Stimulated activated CD8-positive, alpha-beta memory T cell treated with anti-CD3 and anti-CD28 coated beads, Interleukin-7, amount 100 ng/mL, for 4 hours (primary cell): Measurements from ENCODE around the gene IL17RB.

ENCODE experiments used
- DNase-seq, 2 donors: peaks; one replicate each; pipeline ENCODE4 v3.0.0-alpha.2; 2020; ENCODE audit warnings: low read depth in 2 of 2

IL17RB gene

DNA sequence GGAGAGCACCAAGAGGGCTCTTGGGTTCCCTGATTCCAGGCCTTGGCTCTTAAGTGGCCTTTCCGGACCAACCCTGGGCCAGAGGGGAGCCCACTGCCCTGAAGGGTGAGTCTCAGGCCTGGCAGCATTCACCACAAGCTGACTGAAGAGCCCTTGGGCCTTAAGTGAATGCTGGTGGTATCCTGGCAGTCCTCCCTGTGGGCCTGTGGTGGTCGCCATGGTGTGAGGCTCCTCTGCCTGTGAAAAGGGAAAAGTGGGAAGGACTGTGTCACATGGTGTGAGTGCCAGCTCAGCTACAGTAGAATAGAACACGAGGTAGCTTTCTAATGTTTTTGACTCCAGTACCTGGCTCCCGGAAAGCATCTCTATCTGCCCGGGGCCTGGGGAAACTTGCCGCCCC, 15.4 kb upstream of the IL17RB start:
- DNase-seq: no peak

DNA sequence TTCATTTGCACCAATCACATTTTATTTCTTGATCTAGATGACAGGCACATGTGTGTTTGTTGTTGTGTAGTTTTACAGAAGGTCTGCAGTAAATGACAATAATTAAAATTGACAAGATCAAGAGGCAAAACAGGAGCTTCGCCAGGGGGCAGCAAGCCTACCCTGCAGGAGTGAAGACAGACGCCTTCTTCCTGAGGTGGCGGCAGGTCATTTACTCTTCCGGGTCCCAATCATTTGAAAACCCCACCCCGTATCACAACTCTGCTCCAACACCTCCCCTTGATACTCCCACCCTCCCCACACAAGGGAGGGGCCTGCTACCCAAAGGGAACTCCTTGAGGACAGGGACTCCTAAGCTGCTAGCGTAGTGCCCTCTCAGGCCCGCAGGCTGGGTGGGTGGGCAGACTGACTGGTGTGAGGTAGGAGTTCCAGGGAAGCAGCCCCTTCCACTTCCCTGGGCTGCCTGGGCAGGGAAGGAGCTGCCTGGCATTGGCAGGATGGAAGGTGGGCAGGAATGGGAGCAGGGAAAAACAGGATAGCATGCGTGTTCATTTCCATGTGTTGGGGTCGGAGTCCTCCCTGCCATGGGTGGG, 13.2 kb upstream of the IL17RB start:
- no peak for DNase-seq

DNA sequence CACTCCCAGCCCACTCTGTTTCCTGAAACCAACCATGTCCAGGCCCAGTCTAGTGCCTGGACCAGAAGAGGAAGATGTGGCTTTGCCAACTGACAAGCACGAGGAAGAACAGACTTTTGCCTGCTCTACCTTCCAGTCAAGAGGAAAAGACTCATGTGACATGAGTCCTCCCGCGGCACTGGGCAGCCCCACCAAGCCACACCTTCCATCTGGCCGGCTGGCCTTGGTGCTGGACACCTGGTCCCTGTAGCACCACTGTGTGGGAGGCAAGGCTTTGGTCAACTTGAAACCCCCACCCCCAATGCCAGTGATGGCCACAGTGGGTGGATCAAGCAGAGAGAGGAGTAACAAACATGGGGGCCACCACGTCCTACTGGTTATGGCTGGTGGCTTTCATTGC, 12.7 kb upstream of the IL17RB start:
- no peak for DNase-seq

DNA sequence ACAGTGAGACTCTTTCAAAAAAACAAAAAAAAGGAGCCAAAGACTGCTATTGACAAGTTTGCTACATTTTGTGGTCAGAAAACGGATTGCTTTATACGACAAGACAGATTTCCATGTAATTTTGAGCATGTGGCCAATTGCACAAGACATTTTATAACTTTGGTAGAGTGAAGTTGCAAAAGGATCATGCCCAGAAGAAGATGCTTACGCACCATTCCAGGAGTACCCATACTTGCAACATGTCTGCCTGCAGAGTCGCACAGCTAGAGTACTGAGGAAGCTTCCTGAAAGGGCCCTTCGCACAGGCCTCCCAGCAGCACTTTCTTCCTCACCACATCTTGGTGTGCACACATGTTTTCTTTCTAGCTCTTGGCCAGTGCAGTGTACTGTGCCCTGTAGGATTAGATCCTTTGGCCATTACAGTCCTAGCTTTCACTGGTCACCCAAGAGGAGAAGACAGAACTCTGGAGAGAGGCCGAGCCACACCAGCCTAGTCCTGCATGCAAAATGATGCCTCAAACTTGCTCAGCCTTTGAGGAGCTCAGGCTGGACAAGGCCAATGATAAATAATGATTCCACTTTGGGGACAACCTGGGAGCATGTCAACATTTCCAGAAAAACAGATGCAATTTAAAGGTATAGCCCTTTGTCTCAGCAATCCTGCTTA, 11.8 kb upstream of the IL17RB start:
- no peak for DNase-seq

DNA sequence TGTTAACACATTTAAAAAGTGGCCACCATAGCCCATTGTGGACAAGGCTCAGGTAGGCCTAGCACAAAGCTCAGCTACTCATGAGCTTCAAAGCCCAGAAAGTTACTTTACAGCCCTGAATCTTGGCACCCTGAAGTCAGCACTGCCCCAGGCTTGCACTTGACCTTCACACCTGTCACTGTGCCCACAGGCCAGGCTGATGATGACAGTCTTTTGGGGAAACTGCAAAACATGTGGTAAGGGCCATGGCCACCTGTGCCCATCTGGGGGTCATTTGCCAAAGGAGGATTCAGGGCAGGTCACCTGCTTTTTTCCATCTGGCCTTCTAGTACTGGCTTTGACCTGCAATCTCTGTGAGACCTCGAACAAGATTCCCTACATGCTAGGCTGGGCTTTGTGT, 11.1 kb upstream of the IL17RB start:
- no peak for DNase-seq

DNA sequence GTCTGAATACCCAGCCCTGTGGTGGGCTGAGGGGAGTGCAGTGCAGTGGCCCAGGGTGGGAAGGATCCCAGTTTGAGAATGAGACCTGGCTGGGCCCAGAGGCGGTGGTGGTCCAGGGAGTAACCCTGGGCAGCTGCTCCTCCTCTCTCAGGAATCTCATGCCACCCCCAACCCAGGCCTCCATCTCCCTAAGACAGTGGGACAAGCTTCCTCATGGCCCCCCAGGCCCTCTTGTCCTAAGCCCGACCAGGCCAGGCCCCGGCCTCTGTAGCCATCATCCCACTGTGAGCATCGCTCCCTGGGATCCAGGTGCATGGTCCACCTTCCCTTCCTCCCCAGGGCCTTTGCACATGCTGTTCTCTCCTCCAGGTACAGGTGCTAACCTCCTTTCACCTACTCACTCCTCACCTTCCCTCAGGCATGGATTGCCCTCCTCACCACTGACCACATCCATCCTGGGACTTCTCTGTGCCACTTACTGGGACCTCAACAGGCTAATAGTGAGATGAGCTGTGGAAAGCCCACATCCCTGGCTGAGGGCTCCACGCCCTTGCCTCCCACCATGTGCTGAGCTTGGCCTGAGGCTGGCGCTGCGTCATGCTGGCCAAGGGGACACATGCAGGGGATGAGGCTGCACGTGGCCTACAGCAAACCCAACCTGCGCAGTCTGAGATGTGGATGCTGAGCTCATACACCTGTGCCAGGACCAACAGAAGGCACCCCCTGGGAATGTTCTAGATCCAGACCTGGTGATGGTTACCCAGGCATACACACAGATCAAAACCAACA, 10.1 kb upstream of the IL17RB start:
- no peak for DNase-seq

DNA sequence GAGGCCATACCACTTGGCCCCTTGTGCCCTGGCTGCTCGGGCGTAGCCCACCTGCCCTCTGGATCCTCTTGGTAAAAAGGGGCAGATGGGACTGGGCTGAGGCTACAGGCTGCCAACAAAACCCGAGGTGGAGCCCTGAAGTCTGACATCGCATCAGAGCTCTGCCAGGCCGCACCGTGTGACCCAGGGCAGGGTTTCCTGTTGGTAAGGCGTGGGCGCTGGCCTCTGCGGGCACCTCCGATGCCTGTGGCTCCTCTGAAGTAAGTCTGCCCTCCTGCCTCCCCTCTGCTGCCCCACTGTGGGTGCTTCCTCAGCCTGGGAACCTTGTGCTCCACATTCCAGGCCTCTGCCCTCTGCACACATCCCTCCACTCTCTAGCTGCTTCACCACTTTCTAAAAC, 9.0 kb upstream of the IL17RB start:
- no peak for DNase-seq

DNA sequence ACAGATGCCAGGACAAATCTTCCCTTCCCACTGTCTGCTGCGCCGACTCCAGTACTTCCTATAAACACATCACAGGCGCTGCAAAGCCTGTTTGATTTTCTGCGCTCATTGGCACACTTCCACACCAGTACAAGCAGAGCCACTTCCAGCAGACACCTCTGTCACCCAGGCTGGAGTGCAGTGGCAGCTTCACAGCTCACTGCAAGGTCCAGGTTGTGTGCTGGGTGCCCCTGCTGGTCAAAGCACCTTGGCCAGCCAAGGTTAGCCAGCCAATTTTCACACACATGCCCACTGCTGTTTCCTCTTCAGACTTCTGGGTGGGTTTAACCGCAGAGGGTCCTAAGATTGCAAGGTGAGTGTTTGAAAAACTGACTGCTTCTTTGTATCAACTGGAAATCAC, 5.1 kb upstream of the IL17RB start:
- DNase-seq: no peak

DNA sequence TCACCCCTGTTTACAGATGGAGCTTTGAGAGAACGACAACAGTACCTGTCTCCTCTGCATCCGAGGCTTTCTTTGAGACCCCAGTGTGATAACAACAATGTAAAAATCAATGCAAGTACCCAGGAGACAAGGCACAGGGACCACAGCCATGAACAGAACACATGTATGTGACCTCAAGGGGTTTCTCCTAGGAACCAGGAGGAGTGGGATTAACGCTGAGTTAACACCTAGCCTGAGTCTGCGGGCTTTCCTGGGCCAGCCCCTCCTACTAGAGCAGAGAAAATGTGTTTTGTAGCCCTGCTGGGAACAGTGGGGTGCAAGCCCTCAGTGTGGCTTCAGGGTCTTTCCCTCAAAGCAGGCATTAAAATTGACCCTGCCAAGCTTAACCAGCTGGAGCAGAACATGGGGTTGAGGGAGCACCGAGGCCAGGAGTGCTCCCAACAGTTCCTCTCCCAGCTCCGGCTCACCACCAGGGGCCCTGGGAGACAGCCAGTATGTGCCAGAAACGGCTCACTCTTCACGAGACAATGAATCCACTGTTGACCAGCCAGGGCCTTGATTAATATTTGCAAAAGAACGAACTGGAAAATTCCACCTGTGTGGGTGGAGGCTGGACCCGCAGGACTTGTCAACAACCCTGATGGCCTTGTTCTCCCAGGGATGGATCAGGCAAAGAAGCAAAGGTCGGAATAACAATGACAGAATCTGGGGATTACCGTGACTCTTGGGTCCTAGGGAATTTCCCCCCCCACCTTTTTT, 3.8 kb upstream of the IL17RB start:
- no peak for DNase-seq

DNA sequence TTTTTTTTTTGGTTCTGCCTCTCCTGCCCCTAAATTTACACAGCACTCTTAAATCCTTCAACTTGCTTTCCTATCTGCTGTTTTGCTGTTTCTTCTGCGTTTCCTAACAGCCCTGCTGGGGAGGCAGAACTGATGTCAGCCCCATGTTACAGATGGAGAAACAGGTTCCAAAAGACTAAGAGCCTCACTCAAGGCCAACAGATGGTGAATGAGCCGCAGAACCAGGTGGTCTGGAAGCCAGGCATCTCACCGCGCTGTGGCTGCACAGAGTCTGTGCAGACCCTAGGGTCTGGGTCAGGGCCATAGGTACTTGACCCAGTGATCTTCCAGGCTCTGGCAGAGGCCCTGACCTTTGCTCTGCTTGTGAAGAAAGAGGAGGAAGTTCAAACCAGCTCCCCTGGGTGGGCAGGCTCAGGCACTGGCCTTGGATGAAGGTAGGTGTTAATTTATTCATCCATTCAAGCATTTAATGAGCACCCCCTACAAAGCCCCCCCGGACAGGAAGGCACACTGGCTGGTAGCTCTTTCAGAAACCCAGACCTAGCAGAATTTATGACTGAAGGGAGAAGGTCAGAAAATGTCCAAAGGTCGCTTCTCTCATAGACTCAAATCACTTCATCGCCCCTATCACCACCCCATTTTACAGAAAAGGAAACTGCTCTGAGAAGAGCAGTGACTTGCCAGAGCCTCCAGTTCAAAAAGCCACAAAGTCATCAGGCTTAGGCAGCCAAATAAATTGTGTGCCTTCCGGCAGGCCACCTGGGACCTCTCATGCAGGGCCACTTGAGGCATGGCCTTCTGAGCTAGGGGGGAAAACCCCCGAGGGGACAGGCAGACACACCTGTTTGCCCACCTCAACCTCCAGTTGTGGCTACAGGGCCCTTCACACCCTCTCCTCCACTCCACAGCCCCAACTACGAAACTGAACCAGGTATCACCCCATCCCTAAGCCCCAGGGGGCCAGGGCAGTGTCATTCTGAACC, 2.9 kb upstream of the IL17RB start:
- DNase-seq: no peak

DNA sequence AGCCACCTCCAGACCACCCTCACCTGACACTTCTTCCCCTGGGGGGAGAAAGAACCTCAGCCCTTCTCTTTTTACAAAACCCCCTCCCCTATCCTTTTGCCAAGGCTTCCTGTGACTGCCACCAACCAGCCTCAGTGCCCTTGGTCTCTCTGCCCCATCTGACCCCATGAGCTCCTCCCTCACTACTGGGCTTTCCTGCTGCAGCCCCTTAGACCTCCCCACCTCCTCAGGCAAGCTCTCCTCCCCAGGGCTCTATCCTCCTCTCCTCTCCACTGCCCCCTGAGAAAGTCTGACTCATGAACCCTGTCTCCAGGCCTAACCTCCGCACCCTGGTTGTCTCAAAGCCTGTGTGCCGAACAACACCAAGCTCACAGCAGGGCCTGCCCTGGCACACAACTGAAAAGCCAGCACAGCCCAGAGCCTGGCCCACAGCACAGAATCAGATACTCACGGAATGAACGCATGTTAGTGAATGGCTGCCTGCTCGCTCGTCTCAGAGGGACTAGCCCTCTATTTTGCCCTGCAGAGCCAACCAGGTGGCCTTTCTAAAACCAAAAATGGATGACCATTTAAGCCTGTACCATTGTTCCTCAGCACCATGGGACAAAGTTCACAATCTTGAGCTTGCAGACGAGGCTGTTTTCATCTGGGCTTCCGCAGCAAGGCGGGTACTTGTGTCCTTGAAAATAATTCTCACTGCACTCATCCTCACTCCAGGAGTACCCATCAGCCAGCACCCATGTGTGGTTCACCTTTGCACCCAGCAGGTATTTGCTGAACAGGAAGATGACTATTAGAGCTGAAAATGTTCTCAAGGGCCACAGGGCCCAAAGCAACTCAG, 1.9 kb upstream of the IL17RB start:
- DNase-seq: no peak

DNA sequence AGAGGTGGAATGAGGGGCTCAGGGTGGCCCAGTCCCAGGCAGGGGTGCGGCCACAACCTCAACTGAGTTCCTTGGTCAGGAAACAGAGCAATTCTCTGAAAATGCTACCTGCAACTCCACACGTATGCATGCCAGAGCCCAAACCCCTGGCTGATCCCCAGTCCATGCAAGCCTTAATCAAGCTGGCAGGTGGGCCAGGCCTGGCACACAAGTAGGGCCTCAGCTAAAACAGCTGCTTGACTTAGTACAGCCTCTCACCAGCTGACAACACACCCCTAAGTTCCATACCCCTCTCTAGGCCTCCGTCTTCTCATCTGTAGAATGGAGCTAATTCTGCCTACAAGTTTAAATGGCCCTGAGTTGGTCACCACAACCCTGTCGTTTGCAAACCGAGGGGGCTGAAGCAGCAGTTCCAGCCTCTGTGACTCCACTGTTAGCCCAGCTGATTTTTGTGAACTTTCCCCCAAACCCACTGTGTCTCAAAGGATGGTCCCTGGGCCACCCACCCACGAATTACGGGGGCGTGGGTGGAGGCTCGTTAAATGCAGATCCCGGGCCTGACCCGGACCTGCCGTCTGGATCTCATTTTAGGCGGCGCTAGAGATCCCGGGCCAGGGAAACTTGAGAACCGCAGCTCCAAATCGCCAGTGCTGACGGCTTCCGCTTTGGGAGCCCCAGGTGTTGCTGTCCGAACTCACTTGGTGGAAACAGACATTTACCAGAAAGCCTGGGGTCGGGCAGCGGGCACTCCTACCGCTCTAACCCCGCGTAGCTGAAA, 1.1 kb upstream of the IL17RB start:
- no peak for DNase-seq

DNA sequence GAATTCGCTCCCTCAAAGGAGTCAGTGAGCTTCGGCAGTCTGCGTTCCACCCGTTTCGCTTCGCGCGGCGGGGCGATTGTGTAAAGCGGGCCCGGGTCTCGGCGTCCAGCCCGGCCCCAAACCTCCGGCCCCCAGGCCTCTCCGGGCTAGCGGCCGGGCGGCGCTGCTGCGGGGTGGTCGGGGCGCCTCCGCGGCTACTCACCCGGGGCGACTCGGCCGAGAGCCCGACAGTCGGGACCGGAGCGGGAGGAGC, 561 bp upstream of the IL17RB start:
- no peak for DNase-seq

DNA sequence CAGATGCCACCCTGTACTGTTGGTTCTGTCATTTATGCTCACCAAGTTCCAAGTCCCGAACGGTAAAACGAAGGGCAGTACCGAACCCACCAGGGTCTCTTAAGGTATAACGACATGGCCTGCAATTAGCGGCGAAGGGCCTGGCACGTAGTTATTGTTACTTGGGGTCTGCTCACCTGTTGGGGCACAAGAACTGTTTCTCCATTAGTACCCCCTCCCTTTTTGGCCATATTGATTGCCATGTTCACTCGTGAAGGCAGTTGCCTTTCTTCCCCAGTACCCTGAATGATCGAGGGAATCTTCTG, 435 bp downstream of the IL17RB start:
- DNase-seq: no peak

DNA sequence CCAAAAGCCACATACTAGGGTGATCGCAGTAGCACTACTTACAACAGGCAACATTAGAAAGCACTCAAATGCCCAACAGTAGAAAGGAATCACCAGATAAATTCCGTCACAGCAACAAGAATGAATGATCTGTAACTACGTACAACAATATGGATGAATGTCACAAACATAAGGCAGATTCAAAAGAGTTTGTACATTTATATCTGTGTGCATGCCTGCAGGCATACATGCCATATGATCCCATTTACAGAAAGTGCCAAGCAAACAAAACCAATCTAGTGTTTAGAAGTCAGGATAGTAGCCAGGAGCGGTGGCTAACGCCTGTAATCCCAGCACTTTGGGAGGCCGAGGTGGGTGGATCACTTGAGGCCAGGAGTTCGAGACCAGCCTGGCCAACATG, 3.5 kb downstream of the IL17RB start:
- DNase-seq: no peak

DNA sequence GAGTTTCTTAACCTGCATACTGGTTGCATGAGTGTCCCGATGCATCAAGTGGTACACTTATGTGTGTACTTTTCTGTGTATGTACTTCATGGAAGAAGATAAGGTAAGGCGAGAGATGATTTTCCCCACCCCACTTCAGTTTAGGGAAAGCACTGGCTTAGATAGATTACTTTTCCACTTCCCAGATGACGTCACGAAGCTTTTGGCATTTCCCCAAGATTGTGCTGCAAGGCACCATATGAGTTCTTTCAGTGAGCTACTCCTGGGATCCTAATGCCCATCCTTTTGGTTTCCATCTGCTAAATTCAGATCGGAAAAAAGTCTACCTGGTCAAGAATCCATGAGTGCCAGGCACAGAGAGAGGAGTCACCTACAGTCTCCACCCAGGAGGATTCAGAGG, 4.5 kb downstream of the IL17RB start:
- no peak for DNase-seq

DNA sequence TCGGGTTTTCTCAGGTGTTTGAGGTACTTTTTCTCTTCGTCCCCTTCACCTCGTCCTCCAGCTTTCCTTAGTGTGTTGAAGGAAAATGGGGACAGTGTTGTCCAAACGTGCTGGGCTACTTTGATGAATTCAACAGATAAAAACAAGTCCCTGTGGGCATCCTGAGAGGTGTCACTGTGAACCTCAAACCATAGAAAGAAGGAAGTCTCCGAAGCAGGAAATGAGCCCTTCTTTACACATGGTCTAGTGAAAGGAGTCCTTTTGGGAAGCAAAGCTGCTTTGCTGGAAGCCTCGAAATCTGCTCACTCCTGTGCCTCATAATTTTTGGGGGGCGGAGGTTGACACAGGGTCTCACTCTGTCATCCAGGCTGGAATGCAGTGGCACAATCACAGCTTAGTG, 10.6 kb downstream of the IL17RB start:
- DNase-seq: no peak

DNA sequence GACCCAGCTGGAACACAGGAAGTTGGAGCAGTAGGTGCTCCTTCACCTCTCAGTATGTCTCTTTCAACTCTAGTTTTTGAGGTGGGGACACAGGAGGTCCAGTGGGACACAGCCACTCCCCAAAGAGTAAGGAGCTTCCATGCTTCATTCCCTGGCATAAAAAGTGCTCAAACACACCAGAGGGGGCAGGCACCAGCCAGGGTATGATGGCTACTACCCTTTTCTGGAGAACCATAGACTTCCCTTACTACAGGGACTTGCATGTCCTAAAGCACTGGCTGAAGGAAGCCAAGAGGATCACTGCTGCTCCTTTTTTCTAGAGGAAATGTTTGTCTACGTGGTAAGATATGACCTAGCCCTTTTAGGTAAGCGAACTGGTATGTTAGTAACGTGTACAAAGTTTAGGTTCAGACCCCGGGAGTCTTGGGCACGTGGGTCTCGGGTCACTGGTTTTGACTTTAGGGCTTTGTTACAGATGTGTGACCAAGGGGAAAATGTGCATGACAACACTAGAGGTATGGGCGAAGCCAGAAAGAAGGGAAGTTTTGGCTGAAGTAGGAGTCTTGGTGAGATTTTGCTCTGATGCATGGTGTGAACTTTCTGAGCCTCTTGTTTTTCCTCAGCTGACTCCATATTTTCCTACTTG, 11.9 kb downstream of the IL17RB start:
- DNase-seq: no peak

DNA sequence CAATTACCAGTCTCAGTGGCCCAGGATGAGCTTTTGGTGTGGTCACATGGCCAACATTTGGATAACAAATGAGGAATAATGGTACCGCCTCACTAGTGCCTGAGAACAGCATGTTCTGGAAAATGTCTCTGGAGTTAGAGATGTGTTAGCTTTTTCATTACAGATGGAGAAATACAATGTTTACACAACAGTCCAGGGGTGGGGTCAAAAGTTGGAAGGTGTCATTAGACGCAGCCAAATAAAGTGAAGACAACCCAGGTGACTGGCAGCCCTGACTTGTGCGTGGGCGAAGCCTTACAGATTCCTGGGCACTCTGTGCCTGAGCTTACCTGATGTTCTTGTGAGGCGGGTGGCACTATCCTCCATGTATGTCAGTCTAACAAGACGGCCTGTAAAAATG, 12.8 kb downstream of the IL17RB start:
- DNase-seq: no peak

DNA sequence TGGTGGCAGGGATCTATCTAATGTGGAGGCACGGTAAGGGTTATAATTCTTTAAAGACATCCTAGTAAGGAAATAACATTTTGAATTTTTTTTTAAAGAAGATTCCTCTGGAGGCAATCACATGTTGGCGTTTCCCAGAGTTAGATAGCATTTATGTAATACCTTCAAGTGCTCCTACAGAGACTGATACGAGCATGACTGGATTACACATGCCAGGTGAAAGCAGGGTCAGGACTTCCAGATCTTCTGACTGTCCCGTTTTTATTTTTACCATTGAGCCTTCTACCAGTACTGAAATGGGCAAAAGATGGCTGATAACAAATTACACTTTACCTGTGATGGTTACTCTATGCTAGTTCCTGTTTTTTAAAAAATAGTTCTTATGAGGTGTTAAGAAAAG, 13.8 kb downstream of the IL17RB start:
- DNase-seq: no peak
